Body of pancreas (tissue), 4 donors: ENCODE measurements around the gene UGT1A1. TPM values are rescaled to one million over a fixed set of nuclear protein-coding genes. Genes with fewer than 3 reads are reported as not detected.
A peak's percentile ranks its signal among the peaks of the same experiment; 100 is the strongest.
"Not testable (repeated sequence)": the region's sequence is repeated elsewhere in the genome, so short reads cannot be mapped to it uniquely, and the experiment has no call there.

ENCODE experiments used
- ATAC-seq: fragments of 150-250 bp; one replicate; pipeline ENCODE4 v1.9.1; 2016
- DNase-seq, 4 donors: peaks; one replicate each; pipeline ENCODE4 v3.0.0-alpha.2; 2019
- H3K27ac ChIP-seq, 4 donors: fragments of 200-600 bp; sonication (generic); 1 replicate in 3 of 4; 2 replicates in 1 of 4; pipeline versions ENCODE4 v1.5.1 to v1.6.1; 2016 to 2019; ENCODE audit warnings: mild to moderate bottlenecking in 1 of 4, mixed read lengths in 1 of 4, moderate library complexity in 1 of 4
- H3K27me3 ChIP-seq, 2 donors: fragments of 200-600 bp; sonication (generic); one replicate each; pipeline ENCODE4 v1.6.0; 2016; ENCODE audit warnings: mild to moderate bottlenecking in 1 of 2
- H3K36me3 ChIP-seq, 2 donors: fragments of 200-600 bp; sonication (generic); replicated peaks in 1 of 2; 2 replicates each; pipeline ENCODE4 v1.5.1; 2016; ENCODE audit warnings: low read depth in 2 of 2; ENCODE audit not compliant: insufficient read depth in 1 of 2
- H3K4me1 ChIP-seq: fragments of 200-600 bp; sonication (generic); one replicate; pipeline ENCODE4 v1.6.0; 2016
- H3K4me3 ChIP-seq, 2 donors: fragments of 200-600 bp; sonication (generic); 1 replicate in 1 of 2; 2 replicates in 1 of 2; pipeline ENCODE4 v1.5.1; 2016 to 2019
- H3K9me3 ChIP-seq, 3 donors: fragments of 200-600 bp; sonication (generic); 1 replicate in 2 of 3; 2 replicates in 1 of 3; pipeline ENCODE4 v1.5.1; 2016
- POLR2A ChIP-seq, 3 donors: fragments of 450-650 bp; IDR thresholded peaks; one replicate each; pipeline ENCODE4 v1.6.1; 2016; ENCODE audit warnings: antibody characterized with exemption in 3 of 3, mild to moderate bottlenecking in 2 of 3
- WGBS, 2 donors: methylation state at CpG; one replicate each; pipeline ENCODE4 v1.1.5; 2017; 5-methylcytosine and 5-hydroxymethylcytosine counted together
- intact Hi-C: fragments of 100-400 bp; cut with DNase I; formaldehyde crosslinking; loops from one replicate; pipeline ENCODE4 v1.15.1; 2023
- total RNA-seq, 2 donors: library from RNA; depleted of rRNA; stranded (reverse); fragments of >200 nt; gene quantifications; one replicate each; pipeline ENCODE4 v1.1.0, GENCODE V29; 2016
- TF ChIP-seq, protein P1 (sequence below), 7 experiments: fragments of 450-650 bp in 4 of 7; fragments of 200-600 bp in 3 of 7; sonication (generic) in 3 of 7; IDR thresholded peaks; one replicate each; pipeline ENCODE4 v1.5.1; 2016 to 2019; ENCODE audit warnings: antibody characterized with exemption in 7 of 7

UGT1A1 gene
- total RNA-seq, 2 donors from 2014 or later = not detected

DNA sequence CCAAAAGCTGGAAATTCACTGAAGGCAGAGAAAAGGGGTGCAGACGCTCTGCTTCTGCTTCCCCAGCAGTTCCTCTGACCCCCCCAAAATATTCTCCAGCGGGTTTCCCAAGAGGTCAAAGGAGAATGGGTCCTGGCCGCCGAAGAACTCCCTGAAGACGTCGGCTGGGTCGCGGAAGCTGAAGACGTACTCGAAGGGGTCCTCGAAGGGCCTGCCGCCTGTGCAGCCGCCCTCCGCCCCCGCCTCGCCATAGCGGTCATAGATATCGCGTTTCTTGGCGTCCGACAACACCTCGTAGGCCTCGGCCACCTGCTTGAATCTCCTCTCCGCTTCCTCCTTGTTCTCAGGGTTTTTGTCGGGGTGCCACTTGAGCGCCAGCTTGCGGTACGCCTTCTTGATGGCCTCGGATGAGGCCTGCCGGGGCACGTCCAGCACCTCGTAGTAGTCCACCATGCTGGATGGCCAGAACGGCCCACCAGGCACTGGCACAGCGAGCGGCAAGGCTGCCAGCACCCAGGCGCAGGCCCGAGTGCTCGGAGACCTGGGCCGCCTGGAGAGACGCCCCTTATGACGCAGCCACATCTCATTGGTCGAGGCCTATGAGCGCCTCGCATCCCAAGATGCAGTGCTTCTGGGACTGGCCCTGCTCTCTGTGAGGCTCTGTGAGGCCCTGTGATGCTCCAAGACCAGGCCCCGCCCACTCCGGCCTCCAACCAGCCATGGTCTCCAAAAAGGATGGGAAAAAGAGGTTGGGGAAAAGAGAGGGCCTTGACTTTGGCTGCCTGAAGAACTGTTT, 16.4 kb upstream of the UGT1A1 start:
- WGBS, 2 donors = 85 to 91% methylated on average over 33 to 43 of the region's 46 CpGs
- H3K27ac ChIP-seq = no peak overlapping the region
- H3K36me3 ChIP-seq = no peaks in the 10 kb centered on the region
- ATAC-seq (no peak), DNase-seq (no peak)
- no peaks in the 10 kb centered on the region for H3K27me3 ChIP-seq
- H3K4me1 ChIP-seq = no peaks in the 10 kb centered on the region
- no peaks in the 10 kb centered on the region for H3K9me3 ChIP-seq
- intact Hi-C loops = no loop called here
- no peak overlapping the region for H3K4me3 ChIP-seq
- TF ChIP-seq POLR2A (IDR thresholded peaks at IDR 0.05) = no peak
- TF ChIP-seq, protein P1, sequence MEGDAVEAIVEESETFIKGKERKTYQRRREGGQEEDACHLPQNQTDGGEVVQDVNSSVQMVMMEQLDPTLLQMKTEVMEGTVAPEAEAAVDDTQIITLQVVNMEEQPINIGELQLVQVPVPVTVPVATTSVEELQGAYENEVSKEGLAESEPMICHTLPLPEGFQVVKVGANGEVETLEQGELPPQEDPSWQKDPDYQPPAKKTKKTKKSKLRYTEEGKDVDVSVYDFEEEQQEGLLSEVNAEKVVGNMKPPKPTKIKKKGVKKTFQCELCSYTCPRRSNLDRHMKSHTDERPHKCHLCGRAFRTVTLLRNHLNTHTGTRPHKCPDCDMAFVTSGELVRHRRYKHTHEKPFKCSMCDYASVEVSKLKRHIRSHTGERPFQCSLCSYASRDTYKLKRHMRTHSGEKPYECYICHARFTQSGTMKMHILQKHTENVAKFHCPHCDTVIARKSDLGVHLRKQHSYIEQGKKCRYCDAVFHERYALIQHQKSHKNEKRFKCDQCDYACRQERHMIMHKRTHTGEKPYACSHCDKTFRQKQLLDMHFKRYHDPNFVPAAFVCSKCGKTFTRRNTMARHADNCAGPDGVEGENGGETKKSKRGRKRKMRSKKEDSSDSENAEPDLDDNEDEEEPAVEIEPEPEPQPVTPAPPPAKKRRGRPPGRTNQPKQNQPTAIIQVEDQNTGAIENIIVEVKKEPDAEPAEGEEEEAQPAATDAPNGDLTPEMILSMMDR (IDR thresholded peaks at IDR 0.05) = no peak

DNA sequence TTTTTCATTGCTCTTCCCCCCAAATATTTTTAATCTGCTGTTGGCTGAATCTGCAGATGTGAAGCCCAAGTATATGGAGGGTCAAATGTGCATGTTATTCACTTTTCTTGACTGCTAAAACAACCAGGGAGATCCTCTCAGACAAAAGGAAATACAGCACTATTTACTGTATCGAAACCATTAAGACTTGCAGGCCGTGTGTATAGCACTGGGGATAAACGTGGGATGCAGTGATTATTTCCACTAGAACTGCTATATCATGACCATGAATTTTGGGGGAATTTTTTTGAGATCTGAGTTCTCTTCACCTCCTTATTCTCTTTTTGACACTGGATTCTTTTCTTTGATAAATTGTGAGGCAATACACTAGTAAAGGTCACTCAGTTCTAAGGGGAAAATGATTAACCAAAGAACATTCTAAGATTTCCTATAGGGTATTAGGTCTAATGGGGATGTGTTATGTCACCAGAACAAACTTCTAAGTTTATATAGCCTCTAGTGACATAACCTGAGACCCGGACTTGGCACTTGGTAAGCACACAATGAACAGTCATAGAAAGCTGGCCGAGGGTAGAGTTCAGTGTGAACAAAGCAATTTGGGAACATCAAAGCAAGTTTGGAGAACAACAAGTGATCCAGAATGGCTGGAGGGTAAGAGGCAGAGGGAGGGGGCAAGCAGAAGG, 14.9 kb upstream of the UGT1A1 start:
- no peaks in the 10 kb centered on the region for H3K27me3 ChIP-seq
- TF ChIP-seq POLR2A (IDR thresholded peaks at IDR 0.05) = no peak
- TF ChIP-seq, protein P1 (IDR thresholded peaks at IDR 0.05) = no peak
- H3K27ac ChIP-seq = no peak overlapping the region
- intact Hi-C loops = no loop called here
- 58 to 59% methylated on average over 5 of the region's 5 CpGs for WGBS, 2 donors
- H3K4me3 ChIP-seq = no peak overlapping the region
- no peaks in the 10 kb centered on the region for H3K36me3 ChIP-seq
- no peaks in the 10 kb centered on the region for H3K4me1 ChIP-seq
- ATAC-seq (no peak), DNase-seq (no peak)
- H3K9me3 ChIP-seq = no peaks in the 10 kb centered on the region

DNA sequence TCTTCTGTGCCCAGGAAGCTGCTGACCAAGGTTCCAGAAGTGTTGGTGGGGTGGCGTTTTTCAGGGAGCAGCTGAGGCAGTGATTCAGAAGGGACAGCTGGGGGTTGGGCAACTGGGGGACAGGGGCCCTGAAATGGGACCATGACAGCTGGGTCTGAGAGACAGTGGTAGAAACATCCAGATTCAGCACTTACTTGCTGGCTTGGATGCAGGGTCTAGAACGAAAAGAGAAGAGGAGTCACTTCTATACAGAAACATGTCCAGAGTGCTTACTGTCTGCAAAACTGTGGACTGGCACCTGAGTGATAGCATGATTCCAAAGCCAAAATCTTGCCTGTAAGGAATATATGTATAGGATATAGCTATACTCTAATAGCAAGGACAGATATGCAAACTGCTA, 14.2 kb upstream of the UGT1A1 start:
- H3K4me1 ChIP-seq, DNase-seq, intact Hi-C loops, H3K27me3 ChIP-seq, ATAC-seq, H3K4me3 ChIP-seq, H3K36me3 ChIP-seq, H3K9me3 ChIP-seq: not testable (repeated sequence)
- H3K27ac ChIP-seq = peak overlapping the region in 2 of 4 donors; percentile 15 to 16
- WGBS, 2 donors = 60 to 70% methylated on average over 2 of the region's 2 CpGs

DNA sequence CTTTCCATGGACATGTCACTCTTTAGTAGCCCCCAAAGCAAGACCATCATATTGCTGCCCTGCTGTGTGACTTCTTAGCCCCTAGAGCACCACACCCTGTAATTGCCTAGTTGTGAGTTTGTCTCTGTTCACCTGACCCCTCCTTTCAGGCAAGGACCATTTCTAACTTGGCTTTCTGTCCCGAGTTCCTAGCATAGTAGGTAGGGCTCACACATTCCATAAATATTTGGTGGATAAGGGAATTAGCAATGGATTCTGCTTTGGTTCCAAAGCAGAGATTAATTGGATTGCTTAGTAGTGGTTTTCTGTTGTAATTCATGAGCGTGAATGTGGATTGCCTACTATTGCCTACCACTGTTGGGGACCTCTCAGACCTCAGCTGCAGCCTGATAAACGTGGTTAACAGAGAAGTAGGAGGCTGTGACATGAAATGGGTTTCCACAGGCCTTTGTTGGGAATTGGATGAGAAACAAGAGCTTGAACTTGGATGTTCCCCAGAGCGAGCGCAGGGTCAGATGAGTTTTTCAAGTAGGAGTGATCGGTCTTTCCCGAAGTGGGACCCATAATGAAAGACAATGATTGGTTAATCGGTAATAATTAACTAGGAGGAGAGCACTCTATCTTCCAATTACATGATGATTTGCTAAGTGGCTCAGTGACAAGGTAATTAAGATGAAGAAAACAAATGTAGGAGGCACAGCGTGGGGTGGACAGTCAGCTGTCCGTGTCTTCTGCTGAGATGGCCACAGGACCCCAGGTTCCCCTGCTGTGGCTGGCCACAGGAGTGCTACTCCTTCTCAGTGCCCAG, 13.4 kb upstream of the UGT1A1 start:
- ATAC-seq = peak; percentile 84
- no peak for DNase-seq
- TF ChIP-seq, protein P1 (IDR thresholded peaks at IDR 0.05) = no peak
- TF ChIP-seq POLR2A (IDR thresholded peaks at IDR 0.05) = no peak
- WGBS, 2 donors = 45 to 54% methylated on average over 10 of the region's 10 CpGs
- Histone ChIP-seq H3K36me3 (no peaks in the 10 kb centered on the region), H3K4me1 (no peaks in the 10 kb centered on the region), H3K9me3 (peaks cover 0 to 10% (median 0%) of the 10 kb centered on the region in 3 donors), H3K27ac (peak overlapping the region in 2 of 4 donors; percentile 15 to 16), H3K4me3 (no peak overlapping the region), H3K27me3 (no peaks in the 10 kb centered on the region)
- intact Hi-C loops = no loop called here

DNA sequence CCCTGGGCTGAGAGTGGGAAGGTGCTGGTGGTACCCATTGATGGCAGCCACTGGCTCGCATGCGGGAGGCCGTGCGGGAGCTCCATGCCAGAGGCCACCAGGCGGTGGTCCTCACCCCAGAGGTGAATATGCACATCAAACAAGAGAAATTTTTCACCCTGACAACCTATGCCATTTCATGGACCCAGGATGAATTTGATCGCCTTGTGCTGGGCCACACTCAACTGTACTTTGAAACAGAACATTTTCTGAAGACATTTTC, 12.9 kb upstream of the UGT1A1 start:
- peaks cover 0 to 10% (median 0%) of the 10 kb centered on the region in 3 donors for H3K9me3 ChIP-seq
- WGBS, 2 donors = 83 to 86% methylated on average over 6 of the region's 6 CpGs
- intact Hi-C loops = no loop called here
- no peak overlapping the region for H3K27ac ChIP-seq
- TF ChIP-seq, protein P1 (IDR thresholded peaks at IDR 0.05) = no peak
- TF ChIP-seq POLR2A (IDR thresholded peaks at IDR 0.05) = no peak
- ATAC-seq (no peak), DNase-seq (no peak)
- no peaks in the 10 kb centered on the region for H3K36me3 ChIP-seq
- no peak overlapping the region for H3K4me3 ChIP-seq
- no peaks in the 10 kb centered on the region for H3K4me1 ChIP-seq
- H3K27me3 ChIP-seq = no peaks in the 10 kb centered on the region

DNA sequence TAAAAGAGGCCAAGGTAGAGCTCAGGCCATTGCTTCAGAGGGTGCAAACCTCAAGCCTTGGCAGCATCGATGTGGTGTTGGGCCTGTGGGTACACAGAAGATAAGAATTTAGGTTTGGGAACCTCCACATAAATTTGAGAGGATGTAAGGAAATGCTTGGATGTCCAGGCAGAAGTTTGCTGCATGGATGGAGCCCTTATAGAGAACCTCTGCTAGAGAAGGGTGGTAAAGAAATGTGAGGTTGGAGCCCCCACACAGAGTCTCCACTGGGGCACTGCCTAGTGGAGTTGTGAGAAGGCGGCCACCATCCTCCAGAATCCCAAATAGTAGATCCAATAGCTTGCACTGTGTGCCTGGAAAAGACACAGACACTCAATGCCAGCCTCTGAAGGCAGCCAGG, 9.4 kb upstream of the UGT1A1 start:
- intact Hi-C loops, H3K36me3 ChIP-seq, H3K4me3 ChIP-seq, H3K9me3 ChIP-seq, H3K27ac ChIP-seq, ATAC-seq, DNase-seq, H3K4me1 ChIP-seq, H3K27me3 ChIP-seq: not testable (repeated sequence)
- WGBS, 2 donors = 70 to 79% methylated on average over 2 of the region's 2 CpGs

DNA sequence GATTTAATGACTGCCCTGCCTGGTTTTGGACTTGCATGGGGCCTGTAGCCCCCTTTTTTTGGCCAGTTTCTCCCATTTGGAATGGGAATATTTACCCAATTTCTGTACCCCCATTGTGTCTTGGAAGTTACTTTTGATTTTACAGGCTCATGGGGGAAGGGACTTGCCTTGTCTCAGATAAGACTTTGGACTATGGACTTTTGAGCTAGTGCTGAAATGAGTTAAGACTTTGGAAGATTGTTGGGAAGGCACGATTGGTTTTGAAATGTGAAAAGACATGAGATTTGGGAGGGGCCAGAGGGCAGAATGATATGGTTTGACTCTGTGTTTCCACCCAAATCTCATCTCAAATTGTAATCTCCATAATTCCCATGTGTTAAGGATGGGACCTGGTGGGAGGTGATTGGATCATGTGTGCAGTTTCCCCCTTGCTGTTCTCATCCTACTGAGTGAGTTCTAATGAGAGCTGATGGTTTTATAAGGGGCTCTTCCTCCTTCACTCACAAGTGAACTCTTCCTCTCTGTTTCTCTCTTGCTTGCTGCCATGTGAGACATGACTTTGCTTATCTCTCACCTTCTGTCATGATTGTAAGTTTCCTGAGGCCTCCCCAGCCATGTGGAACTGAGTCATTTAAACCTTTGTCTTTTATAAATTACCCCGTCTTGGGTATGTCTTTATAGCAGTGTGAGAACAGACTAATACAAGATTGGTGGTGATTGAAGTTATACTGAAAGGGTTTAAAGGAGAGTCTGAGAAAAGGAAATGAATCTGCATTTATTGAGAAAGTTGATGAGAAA, 8.7 kb upstream of the UGT1A1 start:
- WGBS, 2 donors = 48 to 54% methylated on average over 2 of the region's 2 CpGs

More for the DNA sequence above, 8.7 kb upstream of the UGT1A1 start:
- H3K36me3 ChIP-seq, H3K9me3 ChIP-seq, ATAC-seq, intact Hi-C loops, H3K4me3 ChIP-seq, DNase-seq, H3K27ac ChIP-seq, H3K27me3 ChIP-seq, H3K4me1 ChIP-seq: not testable (repeated sequence)
